K562 (cell line): ENCODE results near the gene RALGAPB. TPM values are rescaled to one million over a fixed set of nuclear protein-coding genes. Genes with fewer than 3 reads are reported as not detected.
A peak's percentile ranks its signal among the peaks of the same experiment; 100 is the strongest.

Experiments used
- ATAC-seq: fragments of 200-7000 bp; cut with Tn5 transposase; 3 replicates; pipeline ENCODE4 v1.9.1; 2020; ENCODE audit warnings: moderate library complexity
- BruUV-seq: library from RNA; stranded (reverse); fragments of 400-500 nt; replicated peaks from 2 replicates; lab custom pipeline; 2021; lab: Mats Ljungman, UMichigan
- CTCF ChIA-PET: fragments of 300-600 bp; formaldehyde crosslinking; extraction: SDS; loops from one replicate; lab custom pipeline; 2021; ENCODE audit warnings: low intra/inter-chr PET ratio; lab: Yijun Ruan, JAX
- POLR2A ChIA-PET: fragments of 300-600, 350-650 bp; sonication (Branson Sonifier 250); formaldehyde crosslinking; extraction: SDS; loops from one replicate; lab custom pipeline; 2021; ENCODE audit warnings: antibody characterized with exemption, inconsistent platforms; lab: Yijun Ruan, JAX
- DNase-seq, 4 experiments: peaks; one replicate each; pipeline versions ENCODE4 v3.0.0 to v3.0.0-alpha.2; 2011 to 2018; ENCODE audit warnings: low spot score in 3 of 4, mixed read lengths in 3 of 4; ENCODE audit errors: extremely low read depth in 1 of 4
- FAIRE-seq: peaks from 2 replicates; lab custom pipeline; 2011; peaks lifted over from hg19 to GRCh38; lab: Jason Lieb, UNC
- H2AFZ ChIP-seq: 2 replicates; pipeline ENCODE4 v1.6.0; 2011; ENCODE audit warnings: low read depth, low read length, control low read depth, inconsistent platforms
- H3K27ac ChIP-seq: fragments of 200-600 bp; 3 replicates; pipeline ENCODE4 v1.8.0; 2011; ENCODE audit warnings: low read depth, mild to moderate bottlenecking, control low read depth, inconsistent platforms, low read length, moderate library complexity, mixed read lengths; ENCODE audit errors: extremely low read depth
- H3K27me3 ChIP-seq, 2 experiments: fragments of 300-600 bp in 1 of 2; 2 replicates in 1 of 2; 3 replicates in 1 of 2; pipeline versions ENCODE4 v1.6.0 to v1.8.0; 2011; ENCODE audit warnings: inconsistent platforms in 2 of 2, low read length in 2 of 2, mild to moderate bottlenecking in 1 of 2, mixed read lengths in 1 of 2, moderate library complexity in 1 of 2; ENCODE audit not compliant: control insufficient read depth in 2 of 2, insufficient read depth in 2 of 2
- H3K36me3 ChIP-seq: fragments of 300-600 bp; 3 replicates; pipeline ENCODE4 v1.8.0; 2011; ENCODE audit warnings: mild to moderate bottlenecking, low read length, inconsistent platforms; ENCODE audit not compliant: control insufficient read depth, insufficient read depth
- H3K4me1 ChIP-seq, 2 experiments: fragments of 200-600 bp in 1 of 2; replicated peaks in 1 of 2; 2 replicates in 1 of 2; 3 replicates in 1 of 2; pipeline versions ENCODE4 v1.5.1 to v1.8.0; 2011; ENCODE audit warnings: inconsistent platforms in 2 of 2, low read length in 2 of 2, mild to moderate bottlenecking in 1 of 2, mixed read lengths in 1 of 2, moderate library complexity in 1 of 2; ENCODE audit not compliant: control insufficient read depth in 2 of 2, insufficient read depth in 2 of 2
- H3K4me2 ChIP-seq: 2 replicates; pipeline ENCODE4 v1.6.1; 2011; ENCODE audit warnings: low read length, control low read depth, inconsistent platforms, mixed read lengths; ENCODE audit not compliant: insufficient read depth
- H3K4me3 ChIP-seq: fragments of 200-600 bp; sonication (generic), shearing (Covaris generic); 2 replicates; pipeline ENCODE4 v1.5.1; 2016; ENCODE audit warnings: control low read depth, inconsistent platforms
- H3K79me2 ChIP-seq: fragments of 200-600 bp; 3 replicates; pipeline ENCODE4 v1.8.0; 2011; ENCODE audit warnings: low read length, inconsistent platforms; ENCODE audit not compliant: control insufficient read depth, insufficient read depth
- H3K9ac ChIP-seq, 2 experiments: 2 replicates each; pipeline versions ENCODE4 v1.6.0 to v1.6.1; 2011; ENCODE audit warnings: low read depth in 2 of 2, low read length in 2 of 2, control low read depth in 1 of 2, inconsistent platforms in 1 of 2, mild to moderate bottlenecking in 1 of 2, mixed read lengths in 1 of 2; ENCODE audit not compliant: insufficient read depth in 1 of 2
- H3K9me1 ChIP-seq: one replicate; pipeline ENCODE4 v1.6.0; 2011; ENCODE audit warnings: inconsistent platforms, mild to moderate bottlenecking, low read length, moderate library complexity; ENCODE audit not compliant: control insufficient read depth, insufficient read depth
- H3K9me3 ChIP-seq: replicated peaks from 2 replicates; pipeline ENCODE4 v1.5.1; 2011; ENCODE audit warnings: low read depth, low read length, inconsistent platforms; ENCODE audit not compliant: control insufficient read depth, insufficient read depth
- H4K20me1 ChIP-seq: replicated peaks from 2 replicates; pipeline ENCODE4 v1.6.1; 2011; ENCODE audit warnings: low read length, inconsistent platforms, mixed read lengths; ENCODE audit not compliant: control insufficient read depth, insufficient read depth
- CTBP1 ChIP-seq: fragments of 450-650 bp; IDR thresholded peaks from 2 replicates; pipeline ENCODE4 v1.6.1; 2016; ENCODE audit warnings: borderline replicate concordance
- RFX1 ChIP-seq: fragments of 450-650 bp; IDR thresholded peaks from 2 replicates; pipeline ENCODE4 v1.6.1; 2016; ENCODE audit warnings: mild to moderate bottlenecking, moderate library complexity
- YBX1 ChIP-seq: fragments of 450-650 bp; IDR thresholded peaks from 2 replicates; pipeline ENCODE4 v1.7.1; 2016; ENCODE audit warnings: mild to moderate bottlenecking
- ZNF165 ChIP-seq: fragments of 250-450 bp; sonication (Bioruptor Pico); IDR thresholded peaks from 2 replicates; pipeline ENCODE4 v1.4.0; 2020; ENCODE audit warnings: borderline replicate concordance
- WGBS: fragments of 100-300 bp; shearing (Covaris generic); methylation state at CpG from one replicate; pipeline ENCODE4 v1.1.6; 2016; ENCODE audit warnings: low coverage, mixed read lengths; ENCODE audit not compliant: insufficient coverage; ENCODE audit errors: missing lambda C conversion rate; 5-methylcytosine and 5-hydroxymethylcytosine counted together
- in situ Hi-C: fragments of 300-500 bp; cut with MboI; formaldehyde crosslinking; loops from 4 replicates; pipeline ENCODE4 v1.15.0; 2018; ENCODE audit warnings: inconsistent platforms, mixed read lengths
- intact Hi-C: fragments of 100-400 bp; cut with micrococcal nuclease; formaldehyde crosslinking; loops from 2 replicates; pipeline ENCODE4 v1.14.2; 2022
- polyA plus RNA-seq, 8 experiments: library from polyadenylated mRNA; depleted of rRNA in 4 of 8; stranded (reverse) in 5 of 8; unstranded in 3 of 8; fragments of >200 nt; fragmentation: Nextera tagmentation in 2 of 8; fragmentation: Illumina TruSeq in 1 of 8; extraction: Ambion mirVana in 2 of 8; extraction: Trizol in 1 of 8; gene quantifications; 2 replicates each; pipeline versions ENCODE4 v1.2.1 to v1.2.3, GENCODE V29; 2011 to 2014; ENCODE audit warnings: inconsistent platforms in 1 of 8, missing spikeins in 1 of 8
- total RNA-seq, 7 experiments: library from RNA; depleted of rRNA in 6 of 7; stranded (reverse); fragments of >200 nt in 6 of 7; fragmentation: Illumina TruSeq in 2 of 7; extraction: Trizol in 2 of 7; gene quantifications; 2 replicates each; pipeline versions ENCODE4 v1.2.1 to v1.2.3, GENCODE V29; 2011 to 2021; ENCODE audit warnings: low replicate concordance in 1 of 7

The RALGAPB gene
- total and polyA plus RNA-seq, 9 of the 15 experiments (the other 6 are each of a cell fraction or from before 2014, with no cell fraction given): 4.3 to 25.6 (median 13.6) TPM

DNA sequence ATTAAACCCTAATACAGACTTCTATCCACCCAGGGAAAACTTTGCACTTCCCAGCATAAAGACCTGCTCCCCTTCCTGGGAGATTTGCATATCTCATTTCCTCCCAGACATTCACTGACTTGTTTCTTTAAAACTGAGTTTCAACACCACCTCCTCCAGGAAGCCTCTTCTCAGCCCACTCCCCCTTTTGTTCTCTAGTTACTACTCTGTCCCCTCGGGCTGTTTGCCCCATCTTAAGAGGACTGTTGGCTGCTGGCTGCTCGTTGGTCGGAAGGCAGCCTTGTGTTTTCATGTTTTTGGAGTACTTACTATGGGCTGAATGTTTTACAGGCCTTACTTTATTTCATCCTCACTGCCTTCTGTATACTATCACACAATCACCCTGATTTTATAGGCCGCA lies 135.5 kb downstream of the RALGAPB start:
- H3K9ac ChIP-seq: no peak overlapping the region
- ATAC-seq (no peak), FAIRE-seq (no peak), DNase-seq (no peak)
- in situ Hi-C loops: no loop called here
- H3K4me2 ChIP-seq: no peak overlapping the region
- no peaks in the 10 kb centered on the region for H3K9me3 ChIP-seq
- POLR2A ChIA-PET: no interaction called here
- no peaks in the 10 kb centered on the region for H3K36me3 ChIP-seq
- H4K20me1 ChIP-seq: no peaks in the 10 kb centered on the region
- H3K79me2 ChIP-seq: no peaks in the 10 kb centered on the region
- no peak overlapping the region for H3K4me3 ChIP-seq
- H3K9me1 ChIP-seq: no peaks in the 10 kb centered on the region
- no peaks in the 10 kb centered on the region for H3K4me1 ChIP-seq
- CTCF ChIA-PET: no interaction called here
- peaks cover 12 to 37% of the 10 kb centered on the region in 2 experiments for H3K27me3 ChIP-seq
- no peak for TF ChIP-seq YBX1
- no TSS peak for BruUV-seq
- no peak overlapping the region for H2AFZ ChIP-seq
- 14% methylated on average over 4 of the region's 4 CpGs for WGBS
- intact Hi-C loops: no loop called here
- H3K27ac ChIP-seq: no peak overlapping the region

DNA sequence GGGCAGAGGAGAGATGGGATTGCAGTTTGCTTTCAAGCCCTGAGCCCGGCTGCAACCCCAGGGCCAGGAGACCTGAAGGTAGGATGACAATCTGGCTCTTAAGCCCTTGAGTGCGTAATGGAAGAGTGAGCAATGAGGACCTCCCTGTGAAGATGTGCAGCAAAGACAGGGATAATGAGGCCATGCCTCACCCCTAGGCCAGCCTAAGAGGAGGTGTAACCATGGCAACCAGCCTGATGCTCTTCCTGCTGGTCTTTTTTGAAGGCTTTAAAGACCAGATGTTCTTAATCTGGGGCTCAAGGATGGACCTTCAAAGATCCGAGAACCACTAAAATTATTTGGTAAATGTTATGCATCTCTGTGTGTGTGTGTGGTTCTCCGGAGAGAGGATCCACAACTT lies 137.2 kb downstream of the RALGAPB start:
- ATAC-seq (no peak), FAIRE-seq (no peak), DNase-seq (no peak)
- WGBS: 4% methylated on average over 4 of the region's 4 CpGs
- Histone ChIP-seq H3K9me3 (no peaks in the 10 kb centered on the region), H4K20me1 (no peaks in the 10 kb centered on the region), H3K9ac (no peak overlapping the region), H3K4me3 (no peak overlapping the region), H3K27me3 (peaks cover 21 to 51% of the 10 kb centered on the region in 2 experiments)
- CTCF ChIA-PET: no interaction called here
- TF ChIP-seq ZNF165 (CRISPR knock-in tag) (no peak), RFX1 (peak; percentile 88), CTBP1 (peak; percentile 31; the same call in 1 of the 2 replicates)
- TF ChIP-seq, all 486 proteins: peak for 2
- H3K36me3 ChIP-seq: no peaks in the 10 kb centered on the region
- no peaks in the 10 kb centered on the region for H3K79me2 ChIP-seq
- no peak overlapping the region for H3K27ac ChIP-seq
- intact Hi-C loops (no loop called here), in situ Hi-C loops (no loop called here)
- no TSS peak for BruUV-seq
- H3K4me2 ChIP-seq: no peak overlapping the region
- H3K4me1 ChIP-seq: no peaks in the 10 kb centered on the region
- no peak overlapping the region for H2AFZ ChIP-seq
- POLR2A ChIA-PET: interaction anchor here (0.6 to 1.0 kb wide), 4 partner anchors 19 to 162 kb away, joined by 3 to 5 read pairs (median 4); no protein-coding TSS in a partner anchor
- no peaks in the 10 kb centered on the region for H3K9me1 ChIP-seq
